HG03196 (cell line): ENCODE results near the gene NEDD4L.

Source experiments
- ATAC-seq: cut with Tn5 transposase; IDR thresholded peaks from one replicate; pipeline ENCODE4 v1.9.1; 2021; ENCODE audit not compliant: unreplicated experiment

NEDD4L gene

DNA sequence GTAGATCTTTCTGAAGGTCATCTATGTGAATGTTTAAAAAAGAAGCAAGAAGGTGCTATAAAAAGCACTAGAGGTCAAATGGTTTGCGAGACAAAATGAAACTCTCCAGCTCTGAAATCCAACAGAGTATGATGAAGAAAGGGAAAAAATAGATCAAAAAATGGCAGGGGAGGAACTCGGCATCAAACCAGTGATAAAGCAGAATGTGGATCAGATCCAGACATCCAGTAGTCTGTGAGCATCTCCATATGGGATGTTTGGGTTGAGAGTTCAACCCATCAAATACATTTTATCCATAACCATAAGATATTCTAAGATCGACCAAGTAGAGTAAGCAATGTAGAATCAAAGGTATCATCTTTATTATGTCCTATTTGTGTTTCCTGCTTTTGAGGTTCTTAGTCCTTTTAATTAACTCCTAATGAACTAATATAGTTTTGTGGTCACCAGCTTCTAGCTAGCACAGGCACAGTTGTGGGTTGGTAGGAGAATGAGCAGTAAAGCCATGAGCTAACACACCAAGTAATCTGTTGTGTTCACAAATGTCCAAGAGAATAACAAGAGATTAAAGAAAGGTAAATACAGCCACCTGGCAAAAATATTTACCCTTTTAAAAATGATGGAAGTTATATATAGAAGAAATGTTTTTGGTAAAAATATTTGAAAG is 160.9 kb downstream of the NEDD4L start:
- ATAC-seq: no peak

DNA sequence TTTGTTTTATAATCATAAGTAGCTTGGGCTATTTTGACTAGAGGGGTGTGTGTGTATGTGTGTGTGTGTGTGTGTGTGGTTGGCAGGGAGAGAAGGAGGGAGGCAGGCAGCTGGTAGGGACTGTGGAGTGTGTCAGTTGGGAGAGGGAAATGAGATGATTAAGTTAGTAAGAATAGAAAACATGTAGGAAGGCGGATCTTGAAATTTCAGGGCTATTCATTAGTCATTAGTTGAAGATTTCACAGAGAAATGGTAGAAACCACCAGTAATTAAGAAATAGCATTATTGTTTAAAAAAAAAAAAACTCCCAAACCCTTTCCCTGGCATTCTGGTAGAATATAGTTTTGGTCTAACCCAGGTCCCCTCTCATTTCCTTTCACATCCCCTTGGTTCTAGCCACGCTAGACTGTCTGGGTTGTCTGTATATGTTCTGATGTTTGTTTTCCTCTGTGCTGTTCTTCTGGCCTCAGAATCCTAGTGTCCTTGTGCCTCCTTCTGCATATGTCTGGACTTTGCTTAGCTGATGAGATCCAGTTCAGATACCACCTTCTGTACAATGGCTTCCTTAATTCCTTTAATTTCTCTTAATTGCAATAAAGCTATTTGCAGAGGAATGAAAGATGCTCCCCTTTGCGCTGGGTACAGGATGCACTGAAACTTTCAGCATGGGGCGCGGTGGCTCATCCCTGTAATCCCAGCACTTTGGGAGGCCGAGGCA is 161.6 kb downstream of the NEDD4L start:
- ATAC-seq: no peak

DNA sequence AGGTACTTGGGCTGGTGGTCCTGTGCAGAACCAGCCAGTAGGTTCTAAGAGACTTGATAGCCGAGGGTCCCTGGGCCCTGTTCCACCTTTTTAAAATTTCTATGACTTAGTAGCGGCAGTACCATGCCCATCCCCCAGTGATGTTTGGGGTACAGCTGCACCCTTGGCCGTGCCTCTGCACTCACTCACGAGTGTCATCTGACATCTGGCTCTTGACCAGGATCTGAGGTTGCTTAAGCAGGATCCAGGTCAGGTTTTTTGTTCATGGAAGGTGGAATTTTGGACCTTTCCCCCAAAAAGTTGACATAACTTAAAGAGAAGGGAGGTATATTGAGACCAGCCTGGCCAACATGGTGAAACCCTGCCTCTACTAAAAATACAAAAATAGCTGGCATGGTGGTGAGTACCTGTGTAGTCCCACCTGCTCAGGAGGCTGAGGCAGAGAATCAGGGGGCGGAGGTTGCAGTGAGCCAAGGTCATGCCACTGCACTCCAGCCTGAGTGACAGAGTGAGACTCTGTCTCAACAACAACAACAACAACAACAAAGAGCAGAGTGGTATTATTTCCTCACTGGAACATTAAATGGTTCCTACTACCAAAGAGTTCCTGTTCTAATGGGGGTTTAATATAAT is 163.6 kb downstream of the NEDD4L start:
- ATAC-seq: no peak

DNA sequence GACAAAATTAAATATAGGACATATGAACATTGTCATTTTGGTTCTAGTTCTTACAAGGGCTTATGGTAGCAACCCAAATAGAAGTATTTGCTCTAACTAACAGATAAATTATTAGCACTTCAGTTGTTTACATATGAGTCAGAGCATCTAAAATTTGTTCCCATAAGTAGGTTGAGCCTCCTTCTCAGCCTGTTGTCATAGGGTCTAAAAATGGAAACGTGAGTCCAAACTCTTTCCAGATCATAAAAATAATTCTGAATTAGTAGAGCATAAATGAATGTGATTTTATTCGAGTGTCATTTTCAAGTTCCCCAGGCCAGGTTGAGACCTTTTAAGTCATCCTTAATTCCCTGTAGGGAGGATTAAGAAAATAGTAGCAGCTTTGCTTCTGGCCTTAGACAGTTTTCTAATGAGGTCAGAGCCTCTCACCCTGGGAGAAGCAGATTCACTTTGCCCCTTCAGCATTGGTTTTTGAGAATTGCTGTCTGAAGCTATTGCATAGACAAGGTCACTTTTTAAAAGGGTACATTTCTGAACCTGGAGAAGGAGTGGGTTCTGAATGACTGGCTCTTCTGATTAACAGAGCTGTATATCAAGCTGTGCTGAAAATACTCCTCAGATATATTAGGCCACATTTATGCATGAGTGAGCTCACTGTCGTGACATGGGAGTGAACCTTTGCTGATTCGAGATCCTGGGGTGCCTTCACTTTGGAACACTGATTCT is 164.3 kb downstream of the NEDD4L start:
- ATAC-seq: no peak

- ATAC-seq: no peak
These were observed 165.3 kb downstream of the NEDD4L start for GRCh38 chr18:58209326-58209725.

GRCh38 chr18:58211510-58211909 is 167.5 kb downstream of the NEDD4L start:
- no peak for ATAC-seq

DNA sequence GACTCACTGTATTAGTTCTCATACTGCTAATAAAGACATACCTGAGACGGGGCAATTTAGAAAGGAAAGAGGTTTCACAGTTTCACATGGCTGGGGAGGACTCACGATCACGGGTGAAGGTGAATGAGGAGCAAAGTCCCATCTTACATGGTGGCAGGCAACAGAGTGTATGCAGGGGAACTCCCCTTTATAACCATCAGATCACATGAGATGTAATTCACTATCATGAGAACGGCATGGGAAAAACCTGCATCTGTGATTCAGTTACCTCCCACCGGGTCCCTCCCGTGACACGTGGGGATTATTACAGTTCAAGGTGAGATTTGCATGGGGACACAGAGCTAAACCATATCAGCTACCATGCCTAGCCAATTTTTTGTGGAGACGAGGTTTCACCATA is 168.2 kb downstream of the NEDD4L start:
- no peak for ATAC-seq

- ATAC-seq: no peak
These were observed 169.4 kb downstream of the NEDD4L start for GRCh38 chr18:58213440-58213839.

- ATAC-seq: no peak
These were observed 171.0 kb downstream of the NEDD4L start for GRCh38 chr18:58215011-58215410.

DNA sequence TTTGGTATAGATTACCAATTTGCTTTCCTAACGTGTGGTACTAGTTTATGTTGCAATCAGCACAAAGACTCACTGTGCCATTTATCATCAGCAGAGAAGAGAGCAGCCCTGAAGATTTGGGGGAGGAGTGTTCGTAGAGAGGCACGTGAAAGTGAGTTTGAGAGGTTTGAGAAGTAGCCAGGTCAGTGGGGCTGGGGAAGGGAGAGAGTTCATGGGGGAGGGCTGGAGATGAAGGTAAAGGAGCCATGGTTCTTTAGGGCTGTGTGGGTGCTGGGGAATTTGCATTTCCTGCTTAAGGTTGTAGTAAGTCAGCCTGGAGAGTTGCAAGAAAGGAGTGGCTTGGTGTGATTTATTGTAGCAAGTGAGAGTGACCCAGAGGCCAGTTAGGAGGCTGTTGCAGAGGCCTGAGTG is 172.1 kb downstream of the NEDD4L start:
- no peak for ATAC-seq

- no peak for ATAC-seq
These were observed 173.0 kb downstream of the NEDD4L start for GRCh38 chr18:58217052-58217451.

- no peak for ATAC-seq
These were observed 174.1 kb downstream of the NEDD4L start for GRCh38 chr18:58218117-58218516.

GRCh38 chr18:58221060-58221725 is 177.2 kb downstream of the NEDD4L start:
- no peak for ATAC-seq

DNA sequence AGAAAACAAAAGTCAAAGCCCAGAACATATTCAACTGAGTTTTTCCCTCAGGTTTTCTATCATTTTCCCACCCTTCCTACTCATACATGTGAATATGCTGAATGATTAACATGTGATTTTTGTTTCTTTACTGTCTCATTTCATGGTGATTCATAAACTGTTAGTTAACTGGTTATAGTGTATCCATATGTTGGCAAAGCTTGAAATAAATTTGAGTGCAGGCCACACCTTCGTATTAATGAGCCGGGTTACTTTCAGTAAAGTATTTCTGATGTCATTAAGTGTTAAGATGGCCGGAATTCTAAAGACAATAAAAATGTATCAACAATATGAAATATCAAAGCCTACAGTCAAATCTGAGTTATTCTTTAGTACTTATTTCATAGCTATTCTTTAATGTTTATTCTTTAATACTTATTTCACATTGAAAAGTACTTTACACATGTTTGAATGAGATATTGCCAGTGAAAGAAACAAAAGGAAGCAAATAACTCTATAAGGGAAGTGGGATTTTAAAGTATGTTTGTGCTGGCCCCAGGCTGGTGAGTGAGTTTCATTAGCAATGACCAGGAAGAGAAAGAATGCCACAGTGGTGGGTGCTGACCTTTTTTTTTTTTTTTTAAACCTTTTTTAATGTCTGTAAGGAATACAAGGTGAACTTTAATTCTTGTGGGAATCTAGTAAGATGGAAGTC is 178.6 kb downstream of the NEDD4L start:
- no peak for ATAC-seq

DNA sequence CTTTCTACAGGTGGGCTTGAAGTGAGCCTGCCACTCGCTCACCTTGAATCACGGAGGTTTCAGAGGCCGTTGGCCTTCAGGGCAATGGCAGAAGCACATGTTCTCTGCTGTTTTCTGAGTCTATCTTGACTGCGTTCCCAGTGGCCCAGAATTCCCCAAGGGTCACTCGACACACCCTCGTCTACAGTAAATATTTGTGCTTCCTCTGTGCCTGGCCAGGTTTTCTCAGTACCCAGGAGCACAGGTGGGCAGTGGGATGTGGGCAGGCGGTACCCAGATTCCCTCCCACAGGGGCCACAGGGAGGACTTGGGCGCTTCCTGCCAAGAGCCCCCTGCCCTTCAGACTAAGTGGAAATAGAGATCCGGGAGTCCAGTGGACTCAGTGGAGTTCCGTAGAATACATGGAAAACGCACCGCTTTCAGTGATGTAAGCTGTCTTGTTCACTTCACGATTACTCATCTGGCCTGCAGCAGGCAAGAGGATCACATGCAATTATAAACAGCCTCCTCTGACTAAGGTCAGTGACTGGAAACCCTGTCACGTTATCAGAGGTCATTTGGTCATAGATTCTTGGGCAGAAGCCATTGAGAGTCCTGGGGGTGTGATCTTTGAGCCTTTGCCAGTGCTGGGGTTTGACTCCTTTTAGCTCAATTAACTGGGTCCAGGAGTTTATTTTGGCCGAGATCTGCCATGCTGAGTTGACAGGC is 179.8 kb downstream of the NEDD4L start:
- ATAC-seq: no peak

- ATAC-seq: no peak
These were observed 180.4 kb downstream of the NEDD4L start for GRCh38 chr18:58224425-58224750.

DNA sequence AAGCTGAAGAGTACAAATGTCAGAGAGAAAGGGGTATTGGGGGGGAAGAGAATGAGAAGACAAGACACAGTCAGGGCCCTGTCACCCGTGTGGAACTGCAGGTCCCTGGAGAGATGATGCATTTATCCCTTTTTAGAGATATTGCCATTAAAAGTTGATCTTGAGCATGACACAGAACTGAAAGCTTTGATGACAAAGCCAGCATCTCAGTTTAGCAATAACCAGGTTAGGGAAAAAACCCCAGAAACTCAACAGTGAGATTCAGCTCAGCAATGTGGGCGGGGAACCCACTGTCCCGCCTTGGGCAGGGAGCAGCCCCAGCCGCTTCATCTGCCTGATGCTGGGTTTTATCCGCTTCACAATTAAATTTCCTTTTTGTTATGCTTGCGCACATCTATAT is 181.1 kb downstream of the NEDD4L start:
- peak; percentile 81 for ATAC-seq

DNA sequence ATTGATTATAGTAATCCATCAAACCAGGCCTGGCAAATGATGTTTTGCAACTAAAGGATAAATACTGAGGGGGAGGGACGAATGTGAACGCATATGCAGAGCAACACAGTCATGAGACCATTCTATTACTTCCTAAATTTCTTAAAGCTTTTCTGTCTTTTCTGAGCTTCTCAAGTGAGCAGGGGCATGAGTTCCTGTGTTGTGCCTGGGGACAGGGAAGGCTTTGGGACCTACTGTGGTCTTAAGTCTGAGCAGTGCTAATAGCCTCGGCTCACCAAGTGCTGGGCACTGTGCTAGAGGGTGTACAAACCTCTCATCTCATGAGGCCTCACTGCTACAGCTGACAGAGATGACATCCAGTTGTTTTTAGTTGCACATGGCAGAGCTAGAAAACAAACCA is 182.4 kb downstream of the NEDD4L start:
- no peak for ATAC-seq

GRCh38 chr18:58227361-58227930 is 183.4 kb downstream of the NEDD4L start:
- no peak for ATAC-seq

DNA sequence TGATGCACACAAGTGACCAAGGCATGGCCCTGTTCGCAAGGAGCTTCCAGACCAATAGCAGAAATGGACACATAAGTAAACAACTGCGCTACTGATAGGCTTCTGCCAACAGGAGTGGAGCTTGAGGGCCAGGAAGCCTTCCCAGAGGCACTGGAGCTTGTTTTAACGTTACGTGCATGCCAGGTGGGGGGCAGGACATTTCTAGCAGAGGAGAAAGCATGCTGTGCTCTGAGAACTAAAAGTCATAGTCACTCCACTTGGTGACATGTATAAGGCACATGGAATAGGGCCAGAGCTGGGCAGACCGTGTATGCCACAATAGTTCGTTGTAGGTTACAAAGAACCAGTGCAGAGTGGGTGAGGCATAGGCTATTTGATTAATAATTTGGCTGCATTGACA is 184.2 kb downstream of the NEDD4L start:
- no peak for ATAC-seq
